Measurements from ENCODE around the gene KRT27.

The KRT27 gene

GRCh38 chr17:40735016-40735415, 47.3 kb downstream of the KRT27 start:
- DNase-seq (ENCODE audit: low read depth) = no peak
- TF ChIP-seq, protein P1, sequence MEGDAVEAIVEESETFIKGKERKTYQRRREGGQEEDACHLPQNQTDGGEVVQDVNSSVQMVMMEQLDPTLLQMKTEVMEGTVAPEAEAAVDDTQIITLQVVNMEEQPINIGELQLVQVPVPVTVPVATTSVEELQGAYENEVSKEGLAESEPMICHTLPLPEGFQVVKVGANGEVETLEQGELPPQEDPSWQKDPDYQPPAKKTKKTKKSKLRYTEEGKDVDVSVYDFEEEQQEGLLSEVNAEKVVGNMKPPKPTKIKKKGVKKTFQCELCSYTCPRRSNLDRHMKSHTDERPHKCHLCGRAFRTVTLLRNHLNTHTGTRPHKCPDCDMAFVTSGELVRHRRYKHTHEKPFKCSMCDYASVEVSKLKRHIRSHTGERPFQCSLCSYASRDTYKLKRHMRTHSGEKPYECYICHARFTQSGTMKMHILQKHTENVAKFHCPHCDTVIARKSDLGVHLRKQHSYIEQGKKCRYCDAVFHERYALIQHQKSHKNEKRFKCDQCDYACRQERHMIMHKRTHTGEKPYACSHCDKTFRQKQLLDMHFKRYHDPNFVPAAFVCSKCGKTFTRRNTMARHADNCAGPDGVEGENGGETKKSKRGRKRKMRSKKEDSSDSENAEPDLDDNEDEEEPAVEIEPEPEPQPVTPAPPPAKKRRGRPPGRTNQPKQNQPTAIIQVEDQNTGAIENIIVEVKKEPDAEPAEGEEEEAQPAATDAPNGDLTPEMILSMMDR (IDR thresholded peaks at IDR 0.05; ENCODE audit: insufficient read depth, low read depth, low read length, missing control alignments) = no peak

GRCh38 chr17:40734018-40734417, 48.3 kb downstream of the KRT27 start:
- TF ChIP-seq, protein P1 (IDR thresholded peaks at IDR 0.05; ENCODE audit: insufficient read depth, low read depth, low read length, missing control alignments) = no peak
- no peak overlapping the region for H3K4me3 ChIP-seq (ENCODE audit: low read depth, low read length)
- no peak for DNase-seq (ENCODE audit: low read depth)

More at GRCh38 chr17:40735016-40735415, 47.3 kb downstream of the KRT27 start:
- H3K4me3 ChIP-seq (ENCODE audit: low read depth, low read length) = no peak overlapping the region

GRCh38 chr17:40730970-40731369, 51.4 kb downstream of the KRT27 start:
- TF ChIP-seq, protein P1 (IDR thresholded peaks at IDR 0.05; ENCODE audit: insufficient read depth, low read depth, low read length, missing control alignments) = no peak
- no peak for DNase-seq (ENCODE audit: low read depth)
- H3K4me3 ChIP-seq (ENCODE audit: low read depth, low read length) = no peak overlapping the region

DNA sequence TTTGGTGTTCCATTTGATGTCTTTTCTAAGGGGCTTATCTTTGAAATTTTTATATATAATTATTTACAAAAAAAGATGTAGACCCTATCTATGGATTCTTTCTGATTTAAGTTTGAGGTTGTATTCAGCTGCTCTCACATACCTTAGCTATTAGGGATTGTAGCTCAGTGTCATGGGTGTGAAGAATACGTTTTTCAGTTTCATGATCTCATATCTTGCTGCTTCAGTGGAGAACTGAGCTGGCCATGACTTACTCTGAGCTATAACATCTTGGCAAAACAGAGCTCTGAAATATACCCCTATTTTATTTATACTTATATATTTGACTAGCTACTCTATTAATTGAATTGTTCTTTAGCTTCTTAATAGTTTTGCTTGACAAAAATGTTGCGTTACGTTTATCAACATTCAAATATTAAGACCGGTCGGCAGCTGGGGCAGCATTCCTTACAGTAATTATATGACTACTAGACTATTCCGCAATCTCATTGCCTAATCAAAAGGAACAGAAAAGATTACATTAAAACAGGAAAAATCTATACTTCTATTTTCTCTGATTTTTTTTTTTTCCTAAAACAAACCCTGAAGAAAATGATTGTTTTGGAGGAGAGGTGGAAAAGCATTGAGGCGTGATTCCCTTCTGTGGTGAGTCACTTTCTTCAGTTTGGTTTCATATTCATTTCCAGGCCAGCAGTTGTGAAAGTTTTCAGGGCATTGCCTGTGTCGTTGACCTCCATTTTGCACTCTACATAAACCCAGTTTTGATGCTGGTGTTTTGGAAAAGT, 54.7 kb downstream of the KRT27 start:
- DNase-seq (ENCODE audit: low read depth) = peak; percentile 47
- TF ChIP-seq, protein P1 (IDR thresholded peaks at IDR 0.05; ENCODE audit: insufficient read depth, low read depth, low read length, missing control alignments) = no peak
- H3K4me3 ChIP-seq (ENCODE audit: low read depth, low read length) = no peak overlapping the region

- no peak overlapping the region for H3K4me3 ChIP-seq (ENCODE audit: low read depth, low read length)
- peak; percentile 2 for DNase-seq (ENCODE audit: low read depth)
- TF ChIP-seq, protein P1 (IDR thresholded peaks at IDR 0.05; ENCODE audit: insufficient read depth, low read depth, low read length, missing control alignments) = peak; percentile 7
Measured at GRCh38 chr17:40726919-40727318, 55.4 kb downstream of the KRT27 start.
